Raji (cell line): Measurements from ENCODE around the gene COMMD3.

ENCODE experiments used
- POLR2A ChIP-seq: IDR thresholded peaks from 2 replicates; pipeline ENCODE4 v1.6.1; 2011; ENCODE audit warnings: low read depth, low read length, control low read depth; ENCODE audit not compliant: insufficient read depth

The COMMD3 gene

DNA sequence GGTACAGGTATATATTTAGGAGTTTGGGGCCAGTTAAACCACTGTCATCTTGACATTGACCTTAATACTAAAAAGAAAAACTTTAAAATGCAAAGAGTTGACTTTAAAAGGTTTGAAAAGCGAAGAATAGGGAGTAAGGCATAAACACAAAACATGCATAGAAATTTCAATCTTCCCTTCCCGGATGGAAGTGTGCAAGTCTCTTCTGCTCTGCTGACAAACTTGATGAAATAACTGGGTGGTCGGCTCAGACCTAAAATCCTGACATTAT, 25.7 kb downstream of the COMMD3 start:
- no peak for TF ChIP-seq POLR2A

DNA sequence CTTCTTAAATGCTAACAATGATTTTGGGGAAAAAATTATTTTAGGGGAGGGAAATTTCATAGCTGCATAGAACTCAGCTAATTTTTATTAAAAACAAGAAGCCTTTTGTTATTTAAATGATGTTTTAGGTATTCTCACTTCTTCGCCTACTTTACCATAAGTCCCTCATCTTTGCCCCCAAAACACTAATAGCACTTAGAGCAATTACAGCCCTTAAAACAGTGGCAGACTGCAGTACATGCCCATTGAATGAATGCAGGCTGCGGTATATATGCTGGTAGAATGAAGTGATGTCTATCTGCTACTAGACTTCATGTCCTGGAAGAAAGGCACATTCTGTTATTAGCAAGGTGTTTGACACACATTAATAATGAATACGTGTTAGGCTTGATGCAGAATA, 26.2 kb downstream of the COMMD3 start:
- no peak for TF ChIP-seq POLR2A

DNA sequence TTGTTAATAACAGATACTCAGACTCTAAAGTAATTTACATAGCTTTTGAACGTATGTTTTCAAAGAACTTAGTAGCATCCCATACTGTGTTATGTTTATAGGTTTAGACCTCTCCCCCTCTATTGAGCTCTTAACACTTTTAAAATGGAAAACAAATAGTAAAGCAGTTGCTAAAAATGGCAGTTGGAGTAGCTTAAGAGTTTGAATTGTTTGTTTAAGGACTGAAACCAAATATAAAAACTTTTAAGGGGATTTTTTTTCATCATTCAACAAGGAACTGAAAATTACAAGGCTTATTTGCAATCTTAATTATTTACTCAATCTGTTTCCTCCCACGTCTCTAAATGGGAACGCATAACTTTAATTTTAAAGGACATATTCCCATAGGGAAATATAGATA, 27.5 kb downstream of the COMMD3 start:
- no peak for TF ChIP-seq POLR2A

DNA sequence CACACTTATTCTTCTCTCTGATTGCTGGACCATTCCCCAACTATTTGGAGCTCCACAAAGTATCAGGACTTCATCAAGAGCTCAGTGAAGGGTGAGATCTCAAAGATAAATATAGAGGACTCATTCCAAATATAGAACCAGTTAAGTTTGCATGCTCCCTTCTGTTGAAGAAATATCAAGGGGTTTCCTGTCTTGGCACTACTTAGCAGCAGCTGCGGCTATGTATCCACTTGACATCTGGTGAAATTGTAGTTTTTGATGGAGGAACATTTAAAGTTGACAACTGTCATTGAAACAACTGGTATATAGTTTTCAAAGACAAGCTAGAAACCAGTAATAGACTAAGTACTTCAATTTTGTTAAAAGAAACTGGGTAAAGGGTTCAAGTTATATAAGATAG, 28.1 kb downstream of the COMMD3 start:
- no peak for TF ChIP-seq POLR2A

GRCh38 chr10:22344781-22345300, 28.7 kb downstream of the COMMD3 start:
- TF ChIP-seq POLR2A = no peak

DNA sequence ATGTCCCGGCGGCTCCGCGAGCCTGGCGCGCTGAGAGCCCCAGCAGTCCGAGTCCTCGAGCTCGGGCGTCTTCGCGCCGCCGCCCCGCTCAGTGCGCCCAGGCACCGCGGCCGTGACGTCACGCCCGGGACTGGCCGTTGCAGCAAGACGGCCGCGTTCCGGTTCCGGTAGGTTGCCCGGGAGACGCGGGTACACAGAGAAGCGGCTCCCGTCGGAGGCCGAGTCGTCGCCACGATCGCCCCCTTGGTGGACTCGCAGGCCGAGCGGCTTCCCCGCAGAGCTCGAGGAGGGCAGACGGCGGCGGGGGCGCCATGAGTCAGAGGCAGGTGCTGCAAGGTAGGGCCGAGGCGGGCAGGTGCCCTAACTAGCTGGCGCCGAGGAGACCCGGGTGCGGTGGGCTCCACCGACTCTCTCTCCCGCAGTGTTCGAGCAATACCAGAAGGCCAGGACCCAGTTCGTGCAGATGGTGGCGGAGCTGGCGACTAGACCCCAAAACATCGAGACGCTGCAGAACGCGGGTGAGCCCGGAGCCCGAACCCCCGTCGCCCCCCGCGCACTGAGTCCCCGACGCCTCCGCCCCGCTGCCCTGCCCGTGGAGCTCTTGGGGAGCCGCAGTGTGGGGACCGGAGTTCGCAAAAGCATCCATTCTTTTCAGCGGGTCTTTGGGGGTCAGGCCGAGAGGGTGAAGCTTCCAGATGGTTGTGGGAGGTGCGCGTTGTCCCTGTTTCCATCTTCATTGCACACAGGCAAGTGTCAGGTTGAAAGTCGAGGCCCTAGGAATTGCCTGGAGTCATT, 29.3 kb downstream of the COMMD3 start, which contains the start of gene SPAG6:
Gene SPAG6 (plus strand): TSS at position 196 of the 795 bp plus-strand sequence. CDS start 116 bp downstream, at position 312.
- TF ChIP-seq POLR2A = no peak

DNA sequence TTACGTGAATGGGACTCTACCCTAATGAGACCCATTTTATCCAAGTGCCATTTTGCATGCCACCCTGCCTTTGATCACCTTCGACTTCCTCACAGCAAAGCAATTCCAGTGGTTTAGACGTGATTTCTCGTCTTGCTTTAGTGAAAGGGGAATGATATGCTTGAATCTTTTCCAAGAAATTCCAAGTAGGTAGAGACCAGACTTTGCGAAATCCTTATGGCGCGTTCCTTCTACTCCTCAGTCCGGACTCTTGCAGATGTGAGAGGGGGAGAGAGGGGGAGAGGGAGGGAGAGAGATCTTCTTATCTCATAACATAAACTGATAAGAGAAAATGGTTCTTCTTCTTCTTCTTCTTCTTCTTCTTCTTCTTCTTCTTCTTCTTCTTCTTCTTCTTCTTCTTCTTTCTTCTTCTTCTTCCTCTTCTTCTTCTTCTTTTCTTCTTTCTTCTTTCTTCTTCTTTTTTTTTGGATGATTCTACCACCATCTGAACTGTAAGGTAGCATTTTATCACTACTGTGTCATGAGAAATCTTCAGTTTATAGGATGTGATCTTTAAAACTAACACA, 30.0 kb downstream of the COMMD3 start:
- no peak for TF ChIP-seq POLR2A

DNA sequence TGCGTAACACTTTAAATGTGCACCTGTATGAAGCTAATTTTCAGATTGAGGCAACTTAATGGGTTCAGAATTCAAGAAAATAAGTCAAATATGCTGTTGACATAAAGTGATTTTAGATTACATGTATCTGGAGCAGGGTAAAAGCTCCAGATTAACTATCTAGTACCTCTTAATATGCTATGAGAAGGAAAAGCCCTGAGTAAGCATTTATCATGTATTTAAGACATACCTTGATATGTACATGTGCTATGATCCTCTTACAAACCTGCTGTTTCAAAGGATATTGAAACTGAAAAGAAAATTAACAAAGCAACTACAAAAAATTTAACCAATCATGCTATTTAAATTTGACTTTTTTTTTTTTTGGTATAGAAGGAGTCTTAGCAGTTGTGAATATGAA, 33.6 kb downstream of the COMMD3 start:
- TF ChIP-seq POLR2A = no peak

DNA sequence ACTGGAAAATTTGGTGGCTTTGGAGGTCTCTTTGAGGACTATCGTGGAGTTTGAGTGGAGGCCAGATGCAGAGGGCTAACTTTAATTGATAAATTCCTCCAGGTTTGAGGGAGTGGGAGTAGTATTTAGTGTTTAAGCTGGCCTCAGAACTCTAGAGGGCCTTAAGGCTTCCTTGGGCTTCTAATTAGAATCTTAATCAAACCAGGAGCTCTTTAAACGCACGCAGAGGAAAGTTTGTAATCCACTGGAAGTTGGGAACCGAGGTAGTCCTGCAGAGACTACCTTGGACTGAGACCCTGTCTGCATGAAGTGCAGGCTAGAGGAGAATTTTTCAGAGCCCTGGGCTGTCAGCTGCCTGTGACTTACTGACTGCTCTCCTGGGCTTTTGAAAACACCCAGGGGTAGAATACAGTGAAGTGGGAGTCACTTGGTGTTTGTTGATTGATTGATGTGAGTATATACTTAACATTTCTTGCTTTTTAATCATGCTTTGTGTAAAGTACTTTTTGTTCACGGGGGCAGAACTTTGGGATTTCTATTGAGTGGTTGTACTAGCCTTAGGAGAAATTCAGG, 35.0 kb downstream of the COMMD3 start:
- TF ChIP-seq POLR2A = no peak

- TF ChIP-seq POLR2A = no peak
These were observed 40.2 kb downstream of the COMMD3 start for GRCh38 chr10:22356324-22356873.

- TF ChIP-seq POLR2A = no peak
These were observed 47.1 kb downstream of the COMMD3 start for GRCh38 chr10:22363305-22363704.

DNA sequence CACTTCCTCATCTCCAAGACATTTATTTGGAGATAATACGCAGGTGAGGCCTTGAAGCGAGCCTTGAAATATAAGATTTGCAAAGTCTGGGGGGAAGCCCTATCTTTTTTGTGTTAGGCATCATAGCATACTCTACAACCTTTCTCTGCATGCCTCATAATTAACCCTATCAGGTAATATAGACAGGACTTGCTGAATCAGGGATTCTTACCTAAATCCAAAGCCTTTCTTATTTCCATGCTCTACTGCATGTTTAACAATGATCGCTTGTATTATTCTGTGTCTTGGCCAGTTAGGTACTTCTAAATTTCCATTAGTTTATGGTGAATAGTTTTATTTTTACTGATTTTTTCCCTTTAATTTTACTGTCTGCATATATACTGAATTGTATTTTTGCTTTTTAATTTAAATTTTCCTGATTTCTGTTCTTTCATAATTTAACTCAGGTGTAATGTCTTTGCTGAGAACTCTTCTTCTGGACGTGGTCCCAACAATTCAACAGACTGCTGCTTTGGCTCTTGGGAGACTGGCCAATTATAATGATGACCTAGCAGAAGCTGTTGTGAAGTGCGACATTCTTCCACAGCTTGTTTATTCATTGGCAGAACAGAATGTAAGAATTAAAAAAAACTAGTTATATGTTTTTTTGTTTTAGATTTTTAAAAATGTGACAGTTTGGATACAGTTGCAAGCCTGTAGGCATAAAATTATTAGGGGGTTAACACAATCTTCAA, 48.4 kb downstream of the COMMD3 start:
- no peak for TF ChIP-seq POLR2A

DNA sequence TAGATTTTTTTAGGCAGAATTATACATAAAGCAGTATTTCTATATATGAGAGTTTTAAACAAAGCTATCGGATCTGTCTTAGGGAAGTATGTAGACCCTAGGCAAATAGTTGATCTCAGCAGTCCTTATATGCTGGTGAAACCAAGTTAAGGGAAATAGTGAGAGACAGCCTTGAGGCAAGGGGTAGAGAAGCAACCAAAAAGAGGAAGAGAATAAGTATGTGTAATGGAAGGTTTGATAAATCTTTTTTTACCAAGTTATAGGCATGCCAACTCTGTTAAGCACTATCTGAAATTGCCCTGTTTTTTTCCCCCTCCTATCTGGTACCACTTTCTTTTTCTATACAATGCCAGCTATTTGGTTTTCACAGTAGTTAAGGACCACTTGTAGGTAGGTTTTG, 49.0 kb downstream of the COMMD3 start:
- no peak for TF ChIP-seq POLR2A

DNA sequence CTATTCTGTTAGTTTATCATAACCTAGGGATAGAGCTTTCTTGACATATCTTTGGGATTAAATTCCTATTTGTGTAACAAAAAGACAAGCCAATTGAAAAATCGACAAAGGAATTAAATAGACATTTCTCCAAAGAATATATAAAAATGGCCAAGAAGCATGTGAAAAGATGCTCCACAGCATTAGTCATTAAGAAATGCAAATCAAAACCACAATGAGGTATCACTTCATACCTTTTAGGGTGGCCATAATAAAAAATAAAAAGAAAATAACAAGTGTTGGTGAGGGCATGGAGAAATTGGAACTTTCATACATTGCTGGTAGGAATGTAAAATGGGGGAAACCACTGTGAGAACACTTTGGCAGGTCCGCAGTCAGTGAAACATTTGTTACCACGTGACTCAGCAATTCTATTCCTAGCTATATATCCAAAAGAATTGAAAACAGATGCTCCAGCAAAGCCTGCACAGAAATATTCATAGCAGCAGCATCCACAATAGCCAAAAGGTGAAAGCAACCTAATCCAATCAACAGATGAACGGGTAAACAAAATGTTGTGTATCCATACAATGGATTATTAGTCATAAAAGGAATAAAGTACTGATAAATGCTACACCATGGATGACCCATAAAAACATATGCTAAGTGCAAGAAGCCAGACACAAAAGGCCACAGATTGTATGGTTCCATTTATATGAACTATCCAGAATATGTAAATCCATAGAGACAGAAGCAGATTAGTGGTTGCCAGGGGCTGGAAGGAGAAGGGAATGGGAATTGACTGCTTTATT, 49.7 kb downstream of the COMMD3 start:
- no peak for TF ChIP-seq POLR2A

- TF ChIP-seq POLR2A = no peak
These were observed 50.2 kb downstream of the COMMD3 start for GRCh38 chr10:22366435-22366703.
